Astrocyte of the cerebellum (primary cell): ENCODE measurements around the gene CEP44.

ENCODE experiments used
- DNase-seq: peaks from one replicate; pipeline ENCODE4 v3.0.0-alpha.2; 2011; ENCODE audit warnings: low read depth
- H3K4me3 ChIP-seq: 2 replicates; pipeline ENCODE4 v1.5.1; 2011; ENCODE audit warnings: mild to moderate bottlenecking, low read depth, low read length, moderate library complexity
- in situ Hi-C: cut with HindIII; loops from 2 replicates; pipeline ENCODE4 v1.10.0; 2017; ENCODE audit warnings: low sequenced_read_pairs
- TF ChIP-seq, protein P1 (sequence below): IDR thresholded peaks from 2 replicates; pipeline ENCODE4 v1.5.1; 2012; ENCODE audit warnings: low read length, low read depth, moderate library complexity, mild to moderate bottlenecking; ENCODE audit errors: missing control alignments

CEP44 gene

GRCh38 chr4:174305961-174306360 lies 22.2 kb downstream of the CEP44 start:
- TF ChIP-seq, protein P1, sequence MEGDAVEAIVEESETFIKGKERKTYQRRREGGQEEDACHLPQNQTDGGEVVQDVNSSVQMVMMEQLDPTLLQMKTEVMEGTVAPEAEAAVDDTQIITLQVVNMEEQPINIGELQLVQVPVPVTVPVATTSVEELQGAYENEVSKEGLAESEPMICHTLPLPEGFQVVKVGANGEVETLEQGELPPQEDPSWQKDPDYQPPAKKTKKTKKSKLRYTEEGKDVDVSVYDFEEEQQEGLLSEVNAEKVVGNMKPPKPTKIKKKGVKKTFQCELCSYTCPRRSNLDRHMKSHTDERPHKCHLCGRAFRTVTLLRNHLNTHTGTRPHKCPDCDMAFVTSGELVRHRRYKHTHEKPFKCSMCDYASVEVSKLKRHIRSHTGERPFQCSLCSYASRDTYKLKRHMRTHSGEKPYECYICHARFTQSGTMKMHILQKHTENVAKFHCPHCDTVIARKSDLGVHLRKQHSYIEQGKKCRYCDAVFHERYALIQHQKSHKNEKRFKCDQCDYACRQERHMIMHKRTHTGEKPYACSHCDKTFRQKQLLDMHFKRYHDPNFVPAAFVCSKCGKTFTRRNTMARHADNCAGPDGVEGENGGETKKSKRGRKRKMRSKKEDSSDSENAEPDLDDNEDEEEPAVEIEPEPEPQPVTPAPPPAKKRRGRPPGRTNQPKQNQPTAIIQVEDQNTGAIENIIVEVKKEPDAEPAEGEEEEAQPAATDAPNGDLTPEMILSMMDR = no peak
- no peak overlapping the region for H3K4me3 ChIP-seq
- in situ Hi-C loops = no loop called here
- DNase-seq = no peak

DNA sequence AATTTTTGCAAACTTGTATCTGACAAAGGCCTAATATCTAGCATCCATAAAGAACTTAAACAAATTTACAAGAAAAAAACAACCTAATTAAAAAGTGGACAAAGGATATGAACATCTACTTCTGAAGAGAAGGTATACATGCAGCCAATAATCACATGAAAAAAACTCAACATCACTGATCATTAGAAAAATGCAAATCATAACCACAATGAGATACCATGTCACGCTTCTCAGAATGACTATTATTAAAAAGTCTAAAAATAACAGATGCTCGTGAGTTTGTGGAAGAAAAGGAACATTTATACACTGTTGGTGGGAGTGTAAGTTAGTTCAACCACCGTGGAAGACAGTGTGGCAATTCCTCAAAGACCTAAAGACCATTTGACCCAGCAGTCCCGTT lies 24.0 kb downstream of the CEP44 start:
- no peak for DNase-seq
- no peak overlapping the region for H3K4me3 ChIP-seq
- TF ChIP-seq, protein P1 = no peak
- in situ Hi-C loops = no loop called here

DNA sequence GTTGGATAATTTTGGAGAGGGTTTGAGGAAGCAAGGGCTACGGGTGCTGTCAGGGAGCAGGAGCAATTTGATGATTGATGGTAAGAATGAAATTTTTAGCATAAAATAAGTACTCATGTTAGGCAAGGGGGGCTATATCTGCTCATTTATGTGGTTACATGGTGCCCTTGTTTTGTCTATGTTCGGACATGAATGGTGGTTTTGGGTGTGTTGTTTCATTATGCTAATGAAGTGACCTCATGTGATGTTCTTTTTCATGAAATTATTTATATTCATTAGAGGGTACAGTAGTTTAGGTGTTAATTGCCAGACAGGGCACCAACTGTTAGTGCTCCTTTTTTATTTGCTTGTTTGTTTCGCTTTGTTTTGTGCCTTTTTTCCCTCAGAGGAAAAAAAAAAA lies 29.3 kb downstream of the CEP44 start:
- H3K4me3 ChIP-seq = no peak overlapping the region
- in situ Hi-C loops = no loop called here
- TF ChIP-seq, protein P1 = no peak
- DNase-seq = no peak

- in situ Hi-C loops = no loop called here
- no peak overlapping the region for H3K4me3 ChIP-seq
- no peak for DNase-seq
- TF ChIP-seq, protein P1 = no peak
Observed at GRCh38 chr4:174314274-174314673, 30.6 kb downstream of the CEP44 start.

GRCh38 chr4:174314770-174315169 lies 31.1 kb downstream of the CEP44 start:
- no peak overlapping the region for H3K4me3 ChIP-seq
- no peak for DNase-seq
- in situ Hi-C loops = no loop called here
- TF ChIP-seq, protein P1 = no peak

GRCh38 chr4:174316546-174316945 lies 32.8 kb downstream of the CEP44 start:
- TF ChIP-seq, protein P1 = no peak
- no peak for DNase-seq
- H3K4me3 ChIP-seq = no peak overlapping the region
- in situ Hi-C loops = no loop called here

GRCh38 chr4:174316954-174317353 lies 33.2 kb downstream of the CEP44 start:
- no peak overlapping the region for H3K4me3 ChIP-seq
- DNase-seq = no peak
- in situ Hi-C loops = no loop called here
- TF ChIP-seq, protein P1 = no peak
